HG02642 (cell line): ENCODE measurements around the gene CMPK1.

Experiments used
- ATAC-seq: cut with Tn5 transposase; IDR thresholded peaks from one replicate; pipeline ENCODE4 v1.9.1; 2021; ENCODE audit warnings: mild to moderate bottlenecking; ENCODE audit not compliant: unreplicated experiment, poor library complexity

The CMPK1 gene

DNA sequence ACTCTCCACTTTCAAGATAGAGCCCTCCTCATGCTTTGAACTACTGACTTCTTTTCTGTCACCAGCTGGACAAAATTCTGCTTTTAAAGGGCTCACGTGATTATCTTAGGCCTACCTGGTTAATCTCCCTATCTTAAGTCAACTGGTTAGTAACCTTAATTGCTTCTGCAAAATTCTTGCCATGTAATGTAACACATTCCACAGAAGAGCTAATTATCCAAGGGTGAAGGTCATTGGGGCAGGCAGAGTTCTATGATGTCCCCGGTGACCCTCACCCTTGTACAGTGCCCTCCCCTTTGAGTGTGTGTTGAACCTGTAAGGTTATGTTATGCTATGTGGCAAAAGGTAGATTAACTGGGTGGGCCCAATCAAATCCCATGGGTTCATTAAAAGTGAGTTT, 57.3 kb downstream of the CMPK1 start:
- ATAC-seq: no peak

DNA sequence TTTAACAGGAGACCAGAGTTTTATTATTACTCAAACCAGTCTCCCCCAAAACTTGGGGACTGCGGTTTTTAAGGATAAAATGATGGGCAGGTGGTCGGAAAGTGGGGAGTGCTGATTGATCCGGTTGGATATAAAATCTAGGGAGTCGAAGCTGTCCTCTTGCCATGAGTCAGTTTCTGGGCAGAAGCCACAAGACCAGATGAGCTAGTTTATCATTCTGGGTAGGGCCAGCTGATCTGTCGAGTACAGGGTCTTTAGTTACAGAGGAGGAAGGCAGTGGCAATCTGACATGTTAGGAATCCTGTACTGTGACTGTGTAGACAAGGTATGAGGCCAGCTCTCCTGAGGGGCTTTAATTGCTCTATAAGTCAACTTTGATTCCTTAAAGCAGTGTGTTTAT, 59.6 kb downstream of the CMPK1 start:
- ATAC-seq: no peak

DNA sequence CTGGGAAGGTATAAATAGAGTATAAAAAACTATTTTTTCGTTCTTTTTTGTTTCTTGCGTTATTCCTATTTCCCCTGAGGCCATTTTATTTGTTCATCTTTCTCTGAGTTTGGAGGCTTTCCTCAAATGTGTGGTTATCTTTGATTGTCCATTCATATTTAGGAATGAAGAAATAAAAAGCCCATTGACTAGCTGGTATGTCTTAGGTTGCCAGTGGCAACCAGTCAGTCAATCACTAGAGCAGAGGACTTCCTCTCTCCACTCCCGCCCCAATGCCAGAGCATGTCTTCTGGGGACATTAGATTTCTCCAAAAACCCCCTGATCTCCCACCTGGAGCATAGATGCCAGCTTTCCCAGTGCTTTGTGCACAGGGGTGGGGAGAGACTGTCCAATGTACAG, 61.8 kb downstream of the CMPK1 start:
- ATAC-seq: no peak

DNA sequence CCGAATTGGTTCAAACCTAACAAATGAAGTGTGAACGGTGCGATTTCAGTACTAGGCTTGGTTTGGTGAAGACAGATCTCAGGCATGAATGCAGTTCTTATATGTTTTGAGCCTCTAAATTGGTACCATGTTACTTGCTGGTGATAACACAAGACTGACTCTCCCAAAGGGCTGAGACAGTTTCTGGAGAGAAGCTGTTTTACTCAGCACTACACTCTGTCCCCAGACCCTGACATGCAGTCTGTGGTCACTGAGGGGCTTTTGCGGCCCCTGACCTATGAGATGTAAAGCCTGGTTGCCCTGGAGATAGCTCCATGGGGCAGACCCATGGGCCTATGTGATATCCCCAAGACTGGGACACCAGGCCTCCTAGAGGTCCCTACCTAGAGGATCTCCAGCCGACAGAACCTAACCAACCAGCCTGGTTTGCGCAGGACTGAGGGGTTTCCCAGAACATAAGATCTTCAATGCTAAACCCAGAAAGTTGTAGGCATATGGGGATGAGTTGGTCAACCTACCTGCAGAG, 63.1 kb downstream of the CMPK1 start:
- no peak for ATAC-seq

DNA sequence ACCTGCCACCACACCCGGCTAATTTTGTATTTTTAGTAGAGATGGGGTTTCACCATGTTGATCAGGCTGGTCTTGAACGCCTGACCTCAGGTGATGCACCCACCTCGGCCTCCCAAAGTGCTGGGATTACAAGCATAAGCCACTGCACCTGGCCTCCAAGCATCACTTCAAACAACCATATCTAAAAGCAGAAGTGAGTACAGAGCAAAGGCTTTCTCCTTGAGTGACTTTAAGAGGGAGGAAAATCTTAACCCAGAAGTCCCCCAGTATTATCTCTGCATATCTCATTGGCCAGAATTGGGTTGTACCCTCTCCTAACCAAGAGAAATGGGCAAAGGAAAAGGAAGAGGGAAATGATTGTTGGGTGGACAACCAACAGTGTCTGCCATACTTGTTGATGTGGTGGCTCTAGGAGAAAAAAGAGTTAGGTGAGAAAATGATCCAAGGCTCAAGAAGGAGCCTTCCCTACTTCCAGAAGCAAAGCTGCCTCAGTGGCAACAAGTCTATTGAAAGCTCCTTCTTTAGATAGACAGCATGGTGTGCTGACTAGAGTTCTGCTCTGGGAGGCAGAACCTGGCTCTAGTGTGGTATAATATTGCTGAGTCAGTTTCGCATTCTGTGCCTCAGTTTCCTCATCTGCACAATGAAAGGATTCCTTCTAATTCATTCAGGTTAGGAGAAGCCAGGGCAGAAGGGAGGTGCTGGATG, 65.7 kb downstream of the CMPK1 start:
- no peak for ATAC-seq

DNA sequence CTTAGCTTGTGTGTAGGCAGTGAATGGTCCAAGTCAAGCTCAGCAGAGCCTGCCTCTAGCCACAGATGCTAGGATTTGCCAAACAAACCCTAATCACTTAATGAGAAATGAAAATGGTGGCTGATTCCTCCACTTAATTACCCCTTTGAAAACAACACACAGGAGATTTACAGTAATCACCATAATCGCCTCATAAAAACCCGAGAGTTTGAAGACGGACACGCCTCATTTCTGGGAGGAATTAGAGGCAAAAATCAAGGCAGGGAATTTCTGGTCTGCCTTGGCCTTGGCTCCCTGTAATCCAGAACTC, 66.2 kb downstream of the CMPK1 start:
- ATAC-seq: no peak

DNA sequence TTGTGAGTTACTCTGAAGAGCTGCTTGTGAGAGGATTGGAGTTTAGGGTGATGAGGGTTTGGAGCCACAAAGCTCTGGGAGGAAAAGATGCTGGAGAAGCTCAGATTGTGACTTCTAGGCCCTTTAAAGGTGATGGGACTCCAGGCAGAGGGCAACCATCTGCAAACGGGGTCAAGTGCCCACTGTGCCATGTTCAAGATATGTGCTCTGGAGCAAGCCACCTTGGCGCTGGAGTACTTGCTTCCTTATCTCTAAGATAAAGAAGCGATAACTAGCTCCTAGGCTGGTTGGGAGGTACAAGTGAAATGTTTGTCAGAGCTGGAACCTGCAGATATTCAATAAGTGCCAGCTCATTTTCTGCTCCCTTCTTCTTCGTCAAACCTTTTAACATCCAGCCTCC, 68.2 kb downstream of the CMPK1 start:
- no peak for ATAC-seq

DNA sequence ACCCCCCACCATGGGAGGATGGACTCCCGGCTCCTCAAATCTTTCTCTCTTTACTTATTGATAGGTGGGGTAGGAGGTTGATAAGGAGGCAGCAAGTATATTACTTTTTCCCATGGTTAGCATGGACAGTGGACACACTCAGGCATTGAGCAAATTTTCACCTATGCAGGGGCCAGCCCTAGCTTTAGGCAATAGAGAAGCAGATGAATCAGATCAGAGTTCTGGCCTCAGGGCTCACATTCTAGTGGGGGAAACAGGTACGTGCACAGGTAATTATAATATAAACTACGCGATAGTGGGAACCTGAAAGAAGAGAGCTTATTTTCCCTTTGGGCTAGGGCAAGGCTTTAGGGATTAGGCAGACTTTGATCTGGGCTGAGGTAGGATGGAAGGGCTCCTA, 69.0 kb downstream of the CMPK1 start:
- ATAC-seq: no peak

DNA sequence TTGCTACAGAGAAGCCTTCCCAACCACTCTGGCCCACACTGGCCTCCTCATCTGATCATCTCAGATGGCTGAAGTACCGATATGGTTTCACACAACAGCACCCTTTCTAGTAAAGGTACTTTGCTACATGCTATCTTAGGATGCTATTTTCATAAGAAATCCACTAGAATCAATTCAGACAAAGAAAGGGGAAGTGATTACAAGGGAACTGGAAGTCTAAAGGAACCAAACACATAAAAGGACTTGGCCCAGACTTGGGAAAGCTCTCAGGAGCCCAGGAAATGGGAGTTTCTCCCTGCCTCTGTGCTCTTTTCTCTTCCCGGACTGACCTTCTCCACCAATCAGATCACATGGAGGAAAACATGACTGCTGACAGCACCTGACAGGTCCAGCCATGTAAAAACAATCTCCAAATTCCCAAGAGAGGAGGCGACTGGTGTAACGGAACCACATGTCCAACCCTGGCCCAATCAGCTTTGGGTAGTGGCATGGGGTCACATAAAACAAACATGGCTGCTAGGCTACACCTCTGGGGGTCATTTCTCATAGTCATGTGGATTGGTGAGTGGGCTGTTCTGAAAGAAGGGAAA, 69.8 kb downstream of the CMPK1 start:
- ATAC-seq: no peak

DNA sequence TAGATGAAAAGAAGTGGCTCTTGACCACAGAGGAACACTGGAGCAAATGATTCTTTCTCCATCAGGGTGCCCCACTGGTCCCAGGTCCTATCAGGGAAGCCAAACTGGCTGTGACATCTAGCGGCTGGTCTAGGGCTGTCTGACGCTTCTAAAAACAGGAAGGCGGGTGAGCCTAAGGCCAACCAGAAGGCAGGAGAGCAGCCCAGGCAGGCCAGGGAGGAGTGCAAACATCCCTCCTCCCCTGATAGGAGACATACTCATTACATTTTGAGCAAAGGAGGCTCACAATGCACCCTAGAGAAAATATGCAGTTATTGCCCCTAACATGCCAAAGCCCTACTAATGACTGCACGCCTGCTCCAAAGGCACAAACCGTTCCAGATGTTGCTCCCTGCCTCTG, 72.1 kb downstream of the CMPK1 start:
- ATAC-seq: no peak

DNA sequence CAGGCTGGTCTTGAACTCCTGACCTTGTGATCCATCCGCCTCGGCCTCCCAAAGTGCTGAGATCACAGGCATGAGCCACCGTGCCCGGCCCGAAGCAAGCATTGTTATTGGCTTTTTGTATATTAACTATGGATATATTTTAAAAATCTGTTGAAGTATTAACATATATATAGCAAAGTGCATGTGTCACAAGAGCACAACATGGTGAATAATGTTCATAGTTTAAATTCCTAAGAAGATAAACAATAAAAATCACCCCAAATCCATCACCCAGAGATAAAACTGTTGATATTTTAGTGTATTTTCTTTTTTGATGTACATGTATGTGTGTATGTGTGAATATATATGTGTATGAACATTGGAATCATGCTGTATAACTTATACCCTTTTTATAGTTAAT, 73.4 kb downstream of the CMPK1 start:
- ATAC-seq: no peak

DNA sequence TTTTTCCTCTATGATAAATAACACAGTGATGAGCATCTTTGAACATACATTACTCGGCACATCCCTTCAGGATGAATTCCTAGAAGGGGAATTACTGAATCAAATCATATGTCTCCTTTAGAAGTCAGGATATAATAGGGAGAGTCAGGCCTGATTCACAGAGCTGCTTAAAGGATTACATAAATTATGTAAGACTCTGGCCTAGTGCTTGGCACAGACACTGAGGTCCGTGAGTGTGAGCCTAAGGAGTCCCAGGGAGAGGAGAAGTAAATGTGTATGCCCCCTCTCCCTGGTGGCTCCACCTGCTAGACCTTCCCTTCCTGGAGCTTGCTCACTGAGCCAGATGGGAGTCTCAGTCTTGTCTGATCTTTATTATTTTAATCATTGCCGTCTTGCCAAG, 73.9 kb downstream of the CMPK1 start:
- ATAC-seq: no peak

DNA sequence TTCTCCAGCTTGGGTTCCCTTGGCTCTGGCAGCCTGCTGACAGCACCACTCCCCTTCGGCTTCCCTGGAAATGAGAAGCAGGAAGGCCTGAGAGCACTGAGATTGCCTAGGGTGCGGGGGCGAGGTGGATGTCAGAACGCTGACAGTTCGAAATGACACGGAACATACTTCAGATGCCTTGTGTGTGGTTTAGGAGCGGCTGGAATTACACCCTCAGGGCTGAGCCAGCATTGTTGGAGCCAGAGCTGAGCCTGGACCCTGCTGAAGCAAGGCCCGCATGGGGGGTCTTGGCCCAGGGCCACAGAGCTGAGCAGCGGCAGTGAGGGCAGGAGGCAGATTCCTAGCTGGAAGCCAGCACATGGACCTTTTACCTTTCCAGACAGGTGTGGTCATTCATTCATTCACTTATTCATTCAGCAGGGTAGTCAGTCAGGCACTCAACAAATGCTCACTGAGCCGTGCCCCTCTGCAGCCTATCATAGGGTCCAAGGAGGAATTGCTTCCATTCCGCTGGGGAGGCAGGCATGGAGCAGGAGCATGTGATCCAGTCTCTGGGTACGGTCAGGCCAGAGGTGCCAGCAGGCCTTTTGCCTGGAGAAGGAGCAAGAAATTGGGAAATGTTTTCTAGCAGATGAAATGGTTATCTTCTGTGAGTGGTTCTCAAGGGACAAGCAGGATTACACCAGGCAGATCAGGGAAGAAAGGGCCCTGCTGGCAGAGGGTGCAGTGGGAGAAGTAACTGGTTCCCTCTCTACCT, 75.9 kb downstream of the CMPK1 start:
- ATAC-seq: no peak

DNA sequence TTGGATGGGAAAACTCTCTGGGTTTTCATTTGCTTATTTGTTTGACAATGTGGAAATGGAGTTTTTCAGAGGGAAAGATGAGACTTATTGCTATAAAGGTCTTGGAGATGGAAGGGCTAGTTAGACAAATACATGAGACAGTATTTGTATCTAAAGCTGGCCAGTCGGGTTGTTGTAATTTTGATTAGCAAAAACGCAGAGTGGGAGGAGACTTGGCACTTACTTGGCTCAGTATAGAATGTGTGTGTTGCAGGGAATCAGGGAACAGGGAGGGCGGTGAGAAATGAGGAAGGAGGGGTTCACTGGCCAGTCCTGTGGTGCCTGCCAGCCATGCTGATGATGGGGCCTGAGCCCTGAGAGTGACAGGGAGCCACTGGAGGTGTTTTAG, 76.5 kb downstream of the CMPK1 start:
- no peak for ATAC-seq

DNA sequence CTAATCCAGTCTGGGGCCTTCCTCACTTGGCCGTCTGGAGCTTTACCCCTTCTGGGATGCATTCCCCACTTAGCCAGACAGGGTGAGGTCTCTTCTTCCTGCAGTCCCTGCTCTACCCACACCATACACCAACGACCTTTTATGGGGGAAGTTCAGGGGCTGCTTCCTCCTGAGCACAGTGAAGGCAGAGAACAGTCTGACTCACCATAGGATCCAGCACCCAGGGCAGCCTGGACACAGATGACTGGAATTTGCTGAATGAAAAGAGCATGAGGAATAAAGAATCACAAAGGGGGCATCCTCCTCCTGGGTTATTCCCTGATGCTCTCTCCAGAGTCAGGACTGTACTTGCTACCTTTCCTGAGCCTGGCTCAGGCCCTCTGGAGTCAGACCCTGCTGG, 77.8 kb downstream of the CMPK1 start:
- no peak for ATAC-seq

DNA sequence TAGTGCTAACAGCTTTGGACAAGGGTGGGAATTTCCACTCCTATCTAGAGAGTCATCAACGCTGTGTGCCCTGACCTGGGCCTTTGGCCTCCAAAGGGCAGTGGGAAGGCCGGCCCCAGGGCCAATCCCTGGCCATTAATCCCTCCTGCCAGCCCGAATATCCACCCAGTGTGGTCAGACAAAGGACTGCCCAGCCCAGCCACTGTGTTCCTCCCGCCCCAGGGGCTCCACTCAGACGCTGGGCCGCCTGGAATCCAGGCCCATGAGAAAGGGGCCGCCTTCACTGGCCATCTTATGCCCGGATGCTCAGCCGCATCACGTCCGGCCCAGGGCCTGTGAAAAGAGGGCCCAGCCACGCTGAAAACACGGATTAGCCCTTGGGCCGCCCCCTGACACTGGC, 78.8 kb downstream of the CMPK1 start:
- ATAC-seq: no peak

DNA sequence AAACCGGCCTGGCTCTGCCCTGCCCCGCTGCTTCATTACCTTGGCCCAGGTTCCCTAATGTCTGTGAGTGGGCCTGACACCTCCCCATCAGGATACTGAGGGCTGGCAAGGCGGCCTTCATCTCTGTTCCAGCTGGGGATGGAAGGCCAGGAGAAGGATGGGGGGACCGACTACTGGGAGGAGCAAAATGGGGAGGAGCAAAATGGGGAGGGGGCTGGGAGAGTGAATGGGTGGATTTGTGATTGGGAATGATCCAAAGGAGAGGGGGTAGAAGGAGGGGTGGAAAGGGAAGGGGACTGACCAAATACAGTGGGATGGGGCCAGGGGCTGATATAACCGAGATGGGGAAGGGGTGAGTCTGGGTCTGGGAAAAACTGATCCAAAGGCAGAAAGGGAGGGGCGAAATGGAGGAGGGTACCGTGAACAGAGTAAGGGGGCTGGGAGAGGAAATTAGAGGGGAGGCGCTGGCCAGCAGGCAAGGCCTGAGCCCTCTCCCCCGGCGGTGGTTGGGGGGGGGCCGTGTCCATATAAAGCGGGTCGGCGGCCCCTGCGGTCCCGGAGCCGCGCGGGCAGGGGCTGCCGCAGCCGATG, 82.2 kb downstream of the CMPK1 start, which contains the start of gene FOXE3:
FOXE3 (plus strand) TSS at position 558 of the 591 bp plus-strand sequence; CDS start at position 589, 31 bp downstream.
- ATAC-seq: no peak

DNA sequence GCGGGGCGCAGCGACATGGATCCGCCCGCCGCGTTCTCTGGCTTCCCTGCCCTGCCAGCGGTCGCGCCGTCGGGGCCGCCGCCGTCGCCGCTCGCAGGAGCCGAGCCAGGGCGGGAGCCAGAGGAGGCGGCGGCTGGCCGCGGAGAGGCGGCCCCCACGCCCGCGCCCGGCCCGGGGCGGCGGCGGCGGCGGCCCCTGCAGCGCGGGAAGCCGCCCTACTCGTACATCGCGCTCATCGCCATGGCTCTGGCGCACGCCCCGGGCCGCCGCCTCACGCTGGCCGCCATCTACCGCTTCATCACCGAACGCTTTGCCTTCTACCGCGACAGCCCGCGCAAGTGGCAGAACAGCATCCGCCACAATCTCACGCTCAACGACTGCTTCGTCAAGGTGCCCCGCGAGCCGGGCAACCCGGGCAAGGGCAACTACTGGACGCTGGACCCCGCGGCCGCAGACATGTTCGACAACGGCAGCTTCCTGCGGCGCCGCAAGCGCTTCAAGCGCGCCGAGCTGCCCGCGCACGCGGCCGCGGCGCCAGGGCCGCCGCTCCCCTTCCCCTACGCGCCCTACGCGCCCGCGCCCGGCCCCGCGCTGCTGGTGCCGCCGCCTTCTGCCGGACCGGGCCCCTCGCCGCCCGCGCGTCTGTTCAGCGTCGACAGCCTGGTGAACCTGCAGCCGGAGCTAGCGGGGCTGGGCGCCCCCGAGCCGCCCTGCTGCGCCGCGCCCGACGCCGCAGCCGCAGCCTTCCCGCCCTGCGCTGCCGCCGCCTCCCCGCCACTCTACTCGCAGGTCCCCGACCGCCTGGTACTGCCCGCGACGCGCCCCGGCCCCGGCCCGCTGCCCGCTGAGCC, 83.0 kb downstream of the CMPK1 start:
- ATAC-seq: no peak

DNA sequence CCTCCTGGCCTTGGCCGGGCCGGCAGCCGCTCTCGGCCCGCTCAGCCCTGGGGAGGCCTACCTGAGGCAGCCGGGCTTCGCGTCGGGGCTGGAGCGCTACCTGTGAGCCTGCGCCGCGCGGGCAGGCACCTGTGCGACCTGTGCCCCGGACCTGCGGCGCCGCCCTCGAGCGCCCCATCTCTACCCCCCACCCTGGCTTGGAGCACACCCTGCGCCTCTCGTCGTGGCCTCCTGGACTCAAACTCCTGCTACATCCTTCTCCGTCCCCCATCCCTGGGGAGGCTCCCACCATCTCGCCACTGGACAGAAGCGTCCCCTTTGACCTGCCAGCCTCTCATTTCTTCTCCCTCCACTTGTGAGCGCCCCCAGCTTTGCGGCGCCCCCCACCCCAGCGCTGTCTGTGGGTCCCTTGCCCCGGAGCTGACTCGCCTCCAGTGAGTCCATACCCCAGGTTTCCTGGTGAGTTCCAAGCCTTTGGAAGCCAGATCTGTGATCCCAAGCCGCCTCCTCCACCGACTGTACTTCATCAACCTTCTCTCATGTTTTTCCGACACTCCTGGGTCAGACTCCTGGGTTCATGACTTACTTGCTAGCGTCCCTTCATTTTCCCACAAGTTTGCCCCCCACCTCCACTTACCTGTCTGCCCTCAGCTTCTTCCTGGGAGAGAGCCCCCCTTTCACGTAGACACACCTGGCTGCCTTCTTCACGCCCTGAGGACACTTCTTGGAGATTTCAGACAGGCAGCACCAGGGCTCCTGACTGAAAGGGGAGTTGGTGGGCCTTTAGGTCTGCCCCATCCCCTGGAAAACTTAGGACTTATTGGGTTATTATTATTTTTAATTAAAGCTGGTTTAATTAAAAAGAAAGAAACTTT, 83.8 kb downstream of the CMPK1 start:
- no peak for ATAC-seq
